ENCODE results near the gene RPN1. TPM values are rescaled to one million over a fixed set of nuclear protein-coding genes. Genes with fewer than 3 reads are reported as not detected.
"Not testable (repeated sequence)": the region's sequence is repeated elsewhere in the genome, so short reads cannot be mapped to it uniquely, and the experiment has no call there.

The RPN1 gene
- total RNA-seq, 6 experiments from 2014 or later = 94.4 to 244 (median 190) TPM

- 25% methylated on average over 5 of the region's 11 CpGs for WGBS (ENCODE audit: insufficient coverage, low coverage, low lambda C conversion rate, missing lambda C conversion rate)
- ATAC-seq (peak in 2 of 4 donors; percentile 30 to 53), DNase-seq (no peak)
- intact Hi-C loops (cut with DNase I) = no loop called here
- H3K27me3 ChIP-seq = no peaks in the 10 kb centered on the region
- no peaks in the 10 kb centered on the region for H3K4me1 ChIP-seq
- H3K27ac ChIP-seq = no peak overlapping the region
- no peaks in the 10 kb centered on the region for H3K9me3 ChIP-seq
- H3K4me3 ChIP-seq = no peak overlapping the region
- TF ChIP-seq CTCF (IDR thresholded peaks at IDR 0.05) (peak in 1 of 4 donors; percentile 17), POLR2A (IDR thresholded peaks at IDR 0.05) (no peak)
- no peaks in the 10 kb centered on the region for H3K36me3 ChIP-seq
Observed at GRCh38 chr3:128665362-128666021, 14.9 kb upstream of the RPN1 start.

- Histone ChIP-seq H3K27ac (no peak overlapping the region), H3K27me3 (no peaks in the 10 kb centered on the region), H3K36me3 (no peaks in the 10 kb centered on the region), H3K9me3 (no peaks in the 10 kb centered on the region), H3K4me3 (no peak overlapping the region), H3K4me1 (no peaks in the 10 kb centered on the region)
- ATAC-seq (no peak), DNase-seq (no peak)
- TF ChIP-seq POLR2A (IDR thresholded peaks at IDR 0.05) = no peak
- TF ChIP-seq CTCF (IDR thresholded peaks at IDR 0.05) = no peak
- intact Hi-C loops (cut with DNase I) = no loop called here
- WGBS (ENCODE audit: insufficient coverage, low coverage, low lambda C conversion rate, missing lambda C conversion rate) = 14% methylated on average over 1 of the region's 4 CpGs
Observed at GRCh38 chr3:128663151-128663550, 12.5 kb upstream of the RPN1 start.

- H3K9me3 ChIP-seq = no peaks in the 10 kb centered on the region
- no peaks in the 10 kb centered on the region for H3K4me1 ChIP-seq
- intact Hi-C loops (cut with DNase I) = no loop called here
- TF ChIP-seq POLR2A (IDR thresholded peaks at IDR 0.05) = no peak
- no peak for TF ChIP-seq CTCF (IDR thresholded peaks at IDR 0.05)
- H3K36me3 ChIP-seq = no peaks in the 10 kb centered on the region
- no peak overlapping the region for H3K27ac ChIP-seq
- no peaks in the 10 kb centered on the region for H3K27me3 ChIP-seq
- DNase-seq (no peak), ATAC-seq (no peak)
- 61% methylated on average over 3 of the region's 3 CpGs for WGBS (ENCODE audit: insufficient coverage, low coverage, low lambda C conversion rate, missing lambda C conversion rate)
- H3K4me3 ChIP-seq = no peak overlapping the region
Observed at GRCh38 chr3:128655531-128655930, 4.9 kb upstream of the RPN1 start.

- H3K36me3 ChIP-seq; H3K9me3 ChIP-seq; H3K27ac ChIP-seq; H3K4me3 ChIP-seq; H3K4me1 ChIP-seq; intact Hi-C loops (cut with DNase I); ATAC-seq; DNase-seq; H3K27me3 ChIP-seq: not testable (repeated sequence)
- peak in 1 of 4 donors; percentile 12 for TF ChIP-seq CTCF (IDR thresholded peaks at IDR 0.05)
- 47% methylated on average over 15 of the region's 24 CpGs for WGBS (ENCODE audit: insufficient coverage, low coverage, low lambda C conversion rate, missing lambda C conversion rate)
Observed at GRCh38 chr3:128653993-128654805, 3.6 kb upstream of the RPN1 start.
